GM10248 (cell line): ENCODE data around the gene RAG2.

Experiments used
- CTCF ChIA-PET: fragments of 300-600 bp; sonication (Branson Sonifier 250); formaldehyde crosslinking; extraction: SDS; loops from one replicate; lab custom pipeline; 2021; ENCODE audit warnings: antibody characterized with exemption; lab: Yijun Ruan, JAX
- POLR2A ChIA-PET: fragments of 350-650 bp; sonication (Branson Sonifier 250); formaldehyde crosslinking; extraction: SDS; loops from one replicate; lab custom pipeline; 2020; ENCODE audit warnings: antibody characterized with exemption; lab: Yijun Ruan, JAX
- DNase-seq: peaks from one replicate; pipeline ENCODE4 v3.0.0; 2012; ENCODE audit errors: extremely low spot score
- CTCF ChIP-seq: IDR thresholded peaks from 2 replicates; pipeline ENCODE4 v1.5.1; 2012; ENCODE audit warnings: mild to moderate bottlenecking, low read depth; ENCODE audit errors: extremely low read depth, missing control alignments, control extremely low read depth

RAG2 gene

DNA sequence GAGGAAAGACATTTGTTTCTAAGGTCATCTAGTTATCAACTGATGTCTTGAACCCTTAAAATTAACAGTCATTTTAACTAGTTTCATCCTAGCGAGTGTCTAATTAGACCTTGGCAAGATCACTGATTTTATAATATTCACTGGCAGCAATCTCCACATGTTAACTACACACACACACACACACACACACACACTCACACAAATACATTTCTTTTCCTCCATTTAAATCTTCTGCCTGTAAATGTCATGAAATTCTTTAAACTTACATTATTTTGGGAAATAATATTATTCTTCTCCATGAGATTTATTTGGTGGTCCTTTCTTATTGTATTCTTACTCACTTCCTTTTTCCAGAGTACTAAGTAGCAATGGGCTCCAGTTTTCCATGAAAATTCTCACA, 6.6 kb downstream of the RAG2 start:
- DNase-seq: no peak
- CTCF ChIA-PET: no interaction called here
- POLR2A ChIA-PET: no interaction called here
- TF ChIP-seq CTCF: no peak

- no peak for DNase-seq
- ChIA-PET CTCF (no interaction called here), POLR2A (no interaction called here)
- no peak for TF ChIP-seq CTCF
Measured at GRCh38 chr11:36590513-36590912, 7.5 kb downstream of the RAG2 start.

DNA sequence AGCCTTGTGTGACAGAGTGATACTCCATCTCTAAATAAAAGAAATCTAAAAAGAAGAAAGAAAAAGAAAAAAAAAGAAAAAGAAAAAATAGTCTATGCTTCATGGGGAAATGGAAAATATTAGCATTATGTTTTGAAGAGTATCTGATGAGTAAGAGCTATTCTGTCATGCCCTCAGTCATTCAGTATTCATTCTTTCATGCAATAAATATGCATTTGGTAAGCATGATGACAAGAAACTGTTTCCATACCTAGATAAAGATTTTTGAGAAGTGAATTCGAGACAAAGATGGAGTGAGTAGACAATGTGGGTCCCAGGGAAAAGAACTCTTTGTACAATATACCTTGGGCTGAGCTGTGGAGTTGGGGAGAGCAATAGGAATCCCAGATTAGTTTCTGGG, 9.9 kb downstream of the RAG2 start:
- CTCF ChIA-PET: interaction anchor here (0.6 to 1.9 kb wide), 2 partner anchors 11 to 159 kb away, joined by 3 to 4 read pairs; no protein-coding TSS in a partner anchor
- DNase-seq: no peak
- POLR2A ChIA-PET: no interaction called here
- no peak for TF ChIP-seq CTCF

DNA sequence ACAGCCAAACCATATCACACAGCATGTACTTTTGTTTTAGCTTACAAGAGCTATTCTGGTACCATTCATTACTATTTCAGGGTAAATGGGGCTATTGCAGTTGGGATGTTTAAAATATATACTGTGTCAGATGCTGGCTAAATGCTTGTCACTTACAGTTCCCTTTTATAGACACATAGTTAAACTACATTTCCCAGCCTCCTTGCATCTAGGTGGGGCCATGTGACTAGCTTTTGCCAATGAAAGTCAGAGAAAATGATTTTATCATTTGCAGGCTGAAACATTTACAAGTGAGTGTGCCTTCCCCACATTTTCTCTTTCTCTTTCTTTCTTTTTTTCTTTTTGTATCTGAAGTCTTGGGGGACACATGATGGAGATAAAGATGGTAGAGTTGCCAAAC, 11.5 kb downstream of the RAG2 start:
- POLR2A ChIA-PET: no interaction called here
- DNase-seq: no peak
- CTCF ChIA-PET: interaction anchor here (0.9 to 2.7 kb wide), 4 partner anchors 10 to 22 kb away, joined by 3 to 14 read pairs (median 3); no protein-coding TSS in a partner anchor
- TF ChIP-seq CTCF: no peak

DNA sequence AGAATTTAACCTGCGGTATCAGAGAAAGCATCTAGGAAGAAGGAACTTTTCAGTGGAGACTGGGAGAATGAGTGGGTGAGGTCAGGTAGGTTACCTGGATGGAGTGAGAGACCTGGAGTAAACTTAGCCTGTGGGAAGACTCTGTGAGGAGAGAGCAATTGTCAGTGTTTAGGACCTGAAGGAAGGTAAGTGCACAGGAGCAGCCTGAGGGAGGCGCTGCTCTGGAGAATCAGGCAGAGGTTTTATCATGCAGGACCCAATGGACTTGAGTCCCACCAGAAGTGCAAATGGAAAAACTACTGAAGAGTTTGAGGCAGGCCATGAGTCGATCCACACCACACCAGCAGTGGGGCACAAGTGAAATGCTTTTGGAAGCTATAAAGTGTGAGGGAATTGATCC, 14.4 kb downstream of the RAG2 start:
- no peak for DNase-seq
- ChIA-PET POLR2A (no interaction called here), CTCF (interaction anchor here (3.9 kb wide), 1 partner anchor 19 kb away, joined by 12 read pairs; no protein-coding TSS in a partner anchor)
- no peak for TF ChIP-seq CTCF

DNA sequence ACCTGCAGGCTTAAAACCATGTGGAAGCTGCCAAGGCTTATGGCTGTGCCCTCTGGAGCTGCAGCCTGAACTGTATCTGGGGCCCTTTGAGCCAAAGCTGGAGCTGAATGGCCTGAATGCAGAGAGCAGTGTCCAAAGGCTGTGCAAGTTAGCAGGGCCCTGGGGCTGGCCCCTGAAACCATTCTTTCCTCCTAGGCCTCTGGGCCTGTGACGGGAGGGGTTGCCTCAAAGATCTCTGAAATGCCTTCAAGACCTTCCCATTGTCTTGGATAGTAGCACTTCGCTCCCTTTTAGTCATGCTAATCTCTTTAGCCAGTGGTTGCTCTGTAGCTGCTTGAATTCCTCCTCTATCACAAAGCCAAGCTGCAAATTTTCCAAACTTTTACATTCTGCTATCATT, 16.5 kb downstream of the RAG2 start:
- ChIA-PET CTCF (interaction anchor here (3.9 kb wide), 1 partner anchor 17 kb away, joined by 12 read pairs; no protein-coding TSS in a partner anchor), POLR2A (no interaction called here)
- DNase-seq: no peak
- no peak for TF ChIP-seq CTCF
